Naive thymus-derived CD8-positive, alpha-beta T cell (primary cell): ENCODE results near the gene TBXA2R. TPM values are rescaled to one million over a fixed set of nuclear protein-coding genes. Genes with fewer than 3 reads are reported as not detected.

Experiments used
- ATAC-seq, 2 donors: fragments of 150-1000 bp; cut with Tn5 transposase in 1 of 2; sonication (Bioruptor Pico), chemical (Tn5 transposase) in 1 of 2; 1 replicate in 1 of 2; 2 replicates in 1 of 2; pipeline ENCODE4 v1.10.0; 2021; ENCODE audit warnings: mild to moderate bottlenecking in 2 of 2, moderate library complexity in 2 of 2
- POLR2A ChIA-PET: fragments of 350-600 bp; sonication (Branson Sonifier 250); formaldehyde crosslinking; loops from one replicate; lab custom pipeline; 2021; ENCODE audit warnings: antibody characterized with exemption; lab: Charles Lee
- DNase-seq, 10 donors: peaks; one replicate each; pipeline versions ENCODE4 v3.0.0 to v3.0.0-alpha.2; 2020 to 2022
- H3K27ac Mint-ChIP-seq, 10 donors: one replicate each; pipeline ENCODE4 v1.8.0; 2020 to 2022; ENCODE audit warnings: mild to moderate bottlenecking in 10 of 10, mixed read lengths in 10 of 10, moderate library complexity in 4 of 10, inconsistent platforms in 1 of 10
- H3K27me3 Mint-ChIP-seq, 5 donors: one replicate each; pipeline ENCODE4 v1.8.0; 2021 to 2022; ENCODE audit warnings: mixed read lengths in 5 of 5
- H3K36me3 Mint-ChIP-seq, 3 donors: one replicate each; pipeline ENCODE4 v1.8.0; 2020 to 2022; ENCODE audit warnings: mixed read lengths in 3 of 3, mild to moderate bottlenecking in 2 of 3, inconsistent platforms in 1 of 3
- H3K4me1 Mint-ChIP-seq, 4 donors: one replicate each; pipeline ENCODE4 v1.8.0; 2021 to 2022; ENCODE audit warnings: mixed read lengths in 4 of 4
- H3K4me3 Mint-ChIP-seq, 10 donors: one replicate each; pipeline ENCODE4 v1.8.0; 2020 to 2022; ENCODE audit warnings: mild to moderate bottlenecking in 10 of 10, mixed read lengths in 10 of 10, moderate library complexity in 6 of 10, inconsistent platforms in 1 of 10
- H3K9me3 Mint-ChIP-seq, 9 donors: one replicate each; pipeline ENCODE4 v1.8.0; 2020 to 2022; ENCODE audit warnings: mixed read lengths in 9 of 9, mild to moderate bottlenecking in 3 of 9, inconsistent platforms in 1 of 9, moderate library complexity in 1 of 9
- polyA plus RNA-seq, 3 donors: library from polyadenylated mRNA; unstranded; fragments of 300-500 nt; fragmentation: Illumina TruSeq; gene quantifications; one replicate each; pipeline ENCODE4 v1.2.3, GENCODE V29; 2021
- total RNA-seq, 8 experiments: library from RNA in 2 of 8; stranded (reverse) in 2 of 8; gene quantifications; one replicate each; pipeline ENCODE4 v1.2.3 and lab custom pipeline; 2021 to 2026

The TBXA2R gene
- total and polyA plus RNA-seq, 5 experiments from 2014 or later = 11.7 to 26.9 (median 19.1) TPM

GRCh38 chr19:3613818-3614661 lies 7.4 kb upstream of the TBXA2R start:
- DNase-seq (no peak), ATAC-seq (no peak)
- peak overlapping the region in 1 of 10 donors; percentile 67 for H3K27ac Mint-ChIP-seq
- peaks cover 9 to 24% (median 19%) of the 10 kb centered on the region in 4 donors for H3K4me1 Mint-ChIP-seq
- H3K36me3 Mint-ChIP-seq = peaks cover 0 to 13% (median 10%) of the 10 kb centered on the region in 3 donors
- POLR2A ChIA-PET = no interaction called here
- H3K9me3 Mint-ChIP-seq = no peaks in the 10 kb centered on the region
- H3K27me3 Mint-ChIP-seq = no peaks in the 10 kb centered on the region
- no peak overlapping the region for H3K4me3 Mint-ChIP-seq

DNA sequence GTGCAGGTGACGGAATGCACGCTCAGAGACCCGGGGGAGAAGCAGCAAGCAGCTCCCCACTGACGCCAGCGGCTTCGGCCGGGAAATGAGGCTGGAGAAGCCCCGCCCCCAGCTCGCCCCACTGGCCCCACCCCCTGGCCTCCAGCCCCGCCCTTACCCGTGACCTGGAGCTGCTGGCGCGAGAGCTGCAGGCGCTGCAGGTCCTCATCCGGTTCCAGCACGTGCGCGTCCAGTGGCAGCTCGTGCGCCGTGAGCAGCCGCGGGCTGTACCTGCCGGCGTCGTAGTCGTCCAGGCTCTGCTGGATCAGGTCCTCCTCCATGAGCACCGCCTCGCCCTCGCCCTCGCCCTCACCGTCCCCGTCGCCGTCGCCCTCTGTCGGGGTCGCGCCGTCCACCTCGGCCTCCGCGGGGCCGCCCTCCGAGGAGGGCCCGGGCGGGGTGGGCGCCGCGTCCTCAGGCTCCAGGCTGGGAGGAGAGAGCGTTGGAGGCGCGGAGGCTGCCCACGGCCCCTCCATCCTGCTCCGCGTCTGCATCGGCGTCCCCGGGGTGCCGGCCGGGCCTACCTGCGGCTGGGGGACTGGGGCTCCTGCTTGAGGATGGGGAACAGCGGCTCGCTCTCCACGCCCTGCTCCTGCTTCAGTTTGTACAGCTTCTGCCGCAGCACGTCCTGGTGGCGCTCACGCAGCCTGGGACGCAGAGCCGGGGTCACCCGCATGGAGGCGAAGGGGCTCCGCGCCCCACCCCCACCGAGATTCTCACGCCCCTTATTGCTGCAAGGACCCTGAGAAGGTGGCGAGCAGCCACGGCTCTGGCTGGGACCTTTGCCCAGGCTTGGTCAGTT lies 6.4 kb upstream of the TBXA2R start:
- no peaks in the 10 kb centered on the region for H3K9me3 Mint-ChIP-seq
- ATAC-seq = no peak
- H3K36me3 Mint-ChIP-seq = peaks cover 0 to 11% (median 10%) of the 10 kb centered on the region in 3 donors
- no peaks in the 10 kb centered on the region for H3K27me3 Mint-ChIP-seq
- H3K27ac Mint-ChIP-seq = no peak overlapping the region
- POLR2A ChIA-PET = no interaction called here
- H3K4me3 Mint-ChIP-seq = no peak overlapping the region
- H3K4me1 Mint-ChIP-seq = peaks cover 10 to 27% (median 20%) of the 10 kb centered on the region in 4 donors
- DNase-seq = no peak

- ATAC-seq (no peak), DNase-seq (no peak)
- Mint-ChIP-seq H3K27ac (no peak overlapping the region), H3K9me3 (no peaks in the 10 kb centered on the region), H3K4me1 (peaks cover 12 to 28% (median 20%) of the 10 kb centered on the region in 4 donors), H3K27me3 (no peaks in the 10 kb centered on the region), H3K36me3 (peaks cover 0 to 11% (median 10%) of the 10 kb centered on the region in 3 donors), H3K4me3 (no peak overlapping the region)
- POLR2A ChIA-PET = interaction anchor here (0.6 to 0.9 kb wide), 2 partner anchors 30 to 56 kb away, joined by 3 read pairs; partner anchors contain the start of gene MFSD12
These were observed 5.7 kb upstream of the TBXA2R start for GRCh38 chr19:3612330-3612729.

DNA sequence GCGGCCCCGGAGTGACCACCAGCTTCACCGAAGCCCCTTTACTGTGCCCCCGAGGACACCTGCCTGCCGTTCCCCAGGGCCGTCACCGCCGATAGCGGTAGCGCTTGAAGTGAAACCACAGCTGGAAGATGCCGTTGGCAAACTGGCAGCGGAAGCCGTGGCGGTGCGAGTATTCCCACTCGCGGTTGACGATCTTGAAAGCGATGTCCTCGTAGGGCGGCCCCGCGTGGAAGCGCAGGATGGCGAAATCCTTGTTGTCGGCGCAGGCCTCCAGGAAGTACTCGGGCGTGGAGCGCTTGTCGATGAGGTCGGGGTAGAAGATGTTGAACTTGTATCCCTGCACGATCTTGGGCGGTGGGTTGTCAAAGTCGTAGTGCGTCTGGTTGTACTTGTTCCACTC lies 5.2 kb upstream of the TBXA2R start:
- DNase-seq (no peak), ATAC-seq (no peak)
- no peak overlapping the region for H3K27ac Mint-ChIP-seq
- H3K9me3 Mint-ChIP-seq = no peaks in the 10 kb centered on the region
- H3K36me3 Mint-ChIP-seq = peaks cover 0 to 10% (median 9%) of the 10 kb centered on the region in 3 donors
- no peaks in the 10 kb centered on the region for H3K27me3 Mint-ChIP-seq
- peaks cover 11 to 27% (median 20%) of the 10 kb centered on the region in 4 donors for H3K4me1 Mint-ChIP-seq
- POLR2A ChIA-PET = interaction anchor here (0.6 to 0.9 kb wide), 2 partner anchors 29 to 55 kb away, joined by 3 read pairs; partner anchors contain the start of gene MFSD12
- H3K4me3 Mint-ChIP-seq = no peak overlapping the region

DNA sequence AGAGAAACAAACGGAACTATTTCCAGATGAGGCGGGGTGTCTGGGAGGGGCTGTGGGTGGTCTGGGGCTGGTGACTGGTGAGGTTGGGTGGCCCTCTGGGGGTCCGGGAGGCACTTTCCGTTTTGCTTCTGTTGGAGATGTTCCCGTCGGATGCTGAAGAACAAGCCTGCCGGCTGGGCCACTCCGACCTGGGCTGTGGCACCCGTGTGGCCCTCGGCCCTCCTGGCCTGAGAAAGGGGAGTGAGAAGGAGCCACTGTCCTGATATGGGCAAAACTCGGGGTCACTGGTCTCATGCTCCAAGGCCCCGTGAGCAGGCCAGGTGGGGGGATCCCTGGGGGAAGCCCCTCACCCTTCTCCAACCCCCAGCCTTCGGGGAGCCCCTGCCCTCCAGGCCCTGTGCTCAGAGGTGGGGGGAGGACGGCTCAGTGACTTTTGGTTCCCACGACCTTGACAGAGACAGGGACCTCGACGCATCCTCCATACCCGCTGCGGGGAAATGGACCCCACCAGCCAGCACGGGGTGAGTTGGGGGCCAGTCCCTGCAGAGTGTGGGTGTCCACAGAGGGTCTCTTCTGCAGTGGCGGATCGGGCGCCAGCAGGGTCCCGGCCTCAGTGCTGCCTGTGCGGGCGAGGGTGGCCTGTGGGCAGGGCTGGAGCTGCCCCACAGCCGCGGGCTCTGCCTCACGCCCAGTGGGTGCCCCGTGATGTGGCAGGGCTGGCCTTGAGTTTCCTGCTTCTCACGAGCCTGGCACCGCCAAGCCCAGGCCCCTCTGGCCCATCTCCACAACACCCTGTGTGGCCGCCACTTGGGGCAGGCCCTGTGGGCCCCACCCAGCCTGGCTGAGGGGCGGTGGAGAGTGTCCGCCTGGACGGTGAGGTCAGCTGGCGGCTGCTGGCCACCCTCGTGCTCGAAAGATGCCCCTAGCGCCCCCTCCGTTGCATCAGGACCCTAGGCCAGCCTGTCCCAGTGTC lies 4.4 kb upstream of the TBXA2R start:
- no peaks in the 10 kb centered on the region for H3K9me3 Mint-ChIP-seq
- H3K27me3 Mint-ChIP-seq = no peaks in the 10 kb centered on the region
- peaks cover 11 to 27% (median 19%) of the 10 kb centered on the region in 4 donors for H3K4me1 Mint-ChIP-seq
- no peak for DNase-seq
- POLR2A ChIA-PET = no interaction called here
- H3K36me3 Mint-ChIP-seq = peaks cover 0 to 10% (median 7%) of the 10 kb centered on the region in 3 donors
- no peak overlapping the region for H3K4me3 Mint-ChIP-seq
- no peak for ATAC-seq
- peak overlapping the region in 2 of 10 donors; percentile 4 to 86 for H3K27ac Mint-ChIP-seq

DNA sequence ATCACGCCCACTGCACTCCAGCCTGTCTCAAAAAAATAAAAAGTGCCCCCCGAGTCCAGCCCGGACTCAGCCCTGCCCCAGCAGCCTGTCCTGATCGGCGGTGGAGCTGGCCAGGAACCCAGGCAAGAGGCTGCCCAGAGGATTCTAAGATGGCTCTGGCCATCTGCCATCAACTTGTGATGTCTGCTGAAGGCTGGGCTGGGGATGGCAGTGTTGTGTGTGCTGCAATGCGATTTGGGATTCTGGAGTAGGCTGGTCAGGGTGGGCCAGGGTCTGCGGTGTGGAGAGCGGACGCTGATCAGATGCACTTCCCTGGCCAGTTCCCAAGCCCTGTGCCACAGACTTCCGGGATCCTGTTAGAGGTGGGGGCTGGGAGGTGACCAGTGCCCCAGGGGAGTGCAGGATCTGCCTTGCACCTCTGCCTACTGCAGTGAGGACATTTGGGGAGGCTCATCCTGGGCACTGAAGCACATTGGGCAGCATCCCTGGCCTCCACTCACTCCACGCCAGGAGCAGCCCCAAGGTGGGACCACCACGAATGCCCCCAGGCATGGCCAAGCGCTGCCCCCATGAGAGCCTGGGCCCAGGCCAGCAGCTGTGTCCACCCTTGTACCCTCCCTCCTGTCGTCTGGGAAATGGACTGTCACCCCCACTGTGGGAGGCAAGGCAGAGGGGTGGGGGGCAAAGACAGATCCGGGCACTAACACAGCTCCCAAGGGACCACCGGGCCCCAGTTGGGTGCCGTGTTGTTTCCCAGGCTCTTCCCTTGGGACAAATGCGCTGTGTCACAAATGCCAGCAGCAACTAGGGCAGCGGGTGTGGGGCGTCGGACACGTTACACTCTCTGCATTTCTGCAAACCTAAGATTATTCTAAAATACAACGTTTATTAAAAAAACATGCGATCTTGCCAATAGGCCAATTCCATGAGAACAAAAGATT lies 3.4 kb upstream of the TBXA2R start:
- Mint-ChIP-seq H3K27me3 (no peaks in the 10 kb centered on the region), H3K36me3 (peaks cover 0 to 10% (median 7%) of the 10 kb centered on the region in 3 donors), H3K4me3 (no peak overlapping the region), H3K27ac (peak overlapping the region in 8 of 10 donors; percentile 20 to 86 (median 50)), H3K4me1 (peaks cover 11 to 27% (median 19%) of the 10 kb centered on the region in 4 donors), H3K9me3 (no peaks in the 10 kb centered on the region)
- POLR2A ChIA-PET = interaction anchor here (0.6 to 3.4 kb wide), 4 partner anchors 13 to 54 kb away, joined by 3 to 22 read pairs (median 10); partner anchors contain the start of genes GIPC3 and MFSD12
- ATAC-seq = no peak
- DNase-seq = no peak

- Mint-ChIP-seq H3K4me3 (no peak overlapping the region), H3K4me1 (peaks cover 11 to 30% (median 19%) of the 10 kb centered on the region in 4 donors), H3K27ac (peak overlapping the region in 5 of 10 donors; percentile 6 to 77 (median 67)), H3K36me3 (peaks cover 0 to 10% (median 7%) of the 10 kb centered on the region in 3 donors), H3K9me3 (no peaks in the 10 kb centered on the region), H3K27me3 (no peaks in the 10 kb centered on the region)
- ATAC-seq (no peak), DNase-seq (no peak)
- POLR2A ChIA-PET = interaction anchor here (0.6 to 3.4 kb wide), 8 partner anchors 15 to 361 kb away, joined by 3 to 22 read pairs (median 4); partner anchors contain the start of genes CACTIN, GIPC3 and MFSD12
These were observed 2.2 kb upstream of the TBXA2R start for GRCh38 chr19:3608750-3609322.

GRCh38 chr19:3608079-3608641 lies 1.5 kb upstream of the TBXA2R start:
- POLR2A ChIA-PET = interaction anchor here (0.6 to 3.4 kb wide), 7 partner anchors 18 to 361 kb away, joined by 3 to 22 read pairs (median 4); partner anchors contain the start of genes CACTIN, GIPC3 and MFSD12
- DNase-seq (no peak), ATAC-seq (no peak)
- no peaks in the 10 kb centered on the region for H3K27me3 Mint-ChIP-seq
- peaks cover 0 to 8% (median 7%) of the 10 kb centered on the region in 3 donors for H3K36me3 Mint-ChIP-seq
- H3K9me3 Mint-ChIP-seq = no peaks in the 10 kb centered on the region
- peak overlapping the region in 9 of 10 donors; percentile 46 to 91 (median 75) for H3K4me3 Mint-ChIP-seq
- H3K27ac Mint-ChIP-seq = peak overlapping the region; percentile 49 to 94 (median 84)
- H3K4me1 Mint-ChIP-seq = peaks cover 11 to 30% (median 19%) of the 10 kb centered on the region in 4 donors

GRCh38 chr19:3607303-3608078 lies 816 bp upstream of the TBXA2R start:
- ATAC-seq (no peak), DNase-seq (no peak)
- no peaks in the 10 kb centered on the region for H3K9me3 Mint-ChIP-seq
- H3K27ac Mint-ChIP-seq = peak overlapping the region; percentile 49 to 94 (median 85)
- peaks cover 11 to 33% (median 19%) of the 10 kb centered on the region in 4 donors for H3K4me1 Mint-ChIP-seq
- H3K4me3 Mint-ChIP-seq = peak overlapping the region in 9 of 10 donors; percentile 57 to 91 (median 75)
- POLR2A ChIA-PET = interaction anchor here (1.1 to 3.4 kb wide), 4 partner anchors 17 to 52 kb away, joined by 3 to 22 read pairs (median 12); partner anchors contain the start of genes CACTIN, GIPC3 and MFSD12
- H3K36me3 Mint-ChIP-seq = peaks cover 0 to 8% (median 4%) of the 10 kb centered on the region in 3 donors
- H3K27me3 Mint-ChIP-seq = no peaks in the 10 kb centered on the region
